ENCODE data around the gene LY6G5B. TPM values are rescaled to one million over a fixed set of nuclear protein-coding genes. Genes with fewer than 3 reads are reported as not detected.

LY6G5B gene
- total RNA-seq, 2 experiments from 2014 or later = 12.3 to 28.7 TPM

- no peak overlapping the region for H3K4me3 ChIP-seq (ENCODE audit: low read depth, low read length, poor library complexity, severe bottlenecking)
- H3K9me3 ChIP-seq (ENCODE audit: low read length) = no peaks in the 10 kb centered on the region
- H2AFZ ChIP-seq (ENCODE audit: low read length) = no peak overlapping the region
- H3K9me2 ChIP-seq (ENCODE audit: insufficient read depth, low read length) = no peaks in the 10 kb centered on the region
- H4K20me1 ChIP-seq (ENCODE audit: insufficient read depth, low read length) = peaks cover 6% of the 10 kb centered on the region; the same call in 1 of the 2 replicates
- no peak for TF ChIP-seq EZH2phosphoT487 (IDR thresholded peaks at IDR 0.05; ENCODE audit: borderline replicate concordance, low read depth, low read length)
- TF ChIP-seq CTCF (conservative IDR thresholded peaks at IDR 0.05; ENCODE audit: low read length) = no peak
- no peak overlapping the region for H3K4me2 ChIP-seq (ENCODE audit: low read length)
- no peak overlapping the region for H3K27ac ChIP-seq (ENCODE audit: low read depth, low read length, poor library complexity, severe bottlenecking)
- no TSS peak for BruUV-seq (replicated peaks)
- H3K36me3 ChIP-seq (ENCODE audit: insufficient read depth, low read length) = peaks cover 100% of the 10 kb centered on the region
- DNase-seq (ENCODE audit: low spot score) = no peak
- POLR2A ChIA-PET = no interaction called here
- intact Hi-C loops (cut with micrococcal nuclease; ENCODE audit: unreplicated experiment) = no loop called here
- CTCF ChIA-PET (ENCODE audit: unreplicated experiment) = no interaction called here
- no peaks in the 10 kb centered on the region for H3K4me1 ChIP-seq (ENCODE audit: insufficient read depth, low read length, poor library complexity, severe bottlenecking)
- peaks cover 21% of the 10 kb centered on the region for H3K79me2 ChIP-seq (ENCODE audit: insufficient read depth, low read depth, low read length)
Measured at GRCh38 chr6:31629014-31629413, 40.8 kb upstream of the LY6G5B start.

- no peak for DNase-seq (ENCODE audit: low spot score)
- no TSS peak for BruUV-seq (replicated peaks)
- no peak for TF ChIP-seq CTCF (conservative IDR thresholded peaks at IDR 0.05; ENCODE audit: low read length)
- no peak for TF ChIP-seq EZH2phosphoT487 (IDR thresholded peaks at IDR 0.05; ENCODE audit: borderline replicate concordance, low read depth, low read length)
- H4K20me1 ChIP-seq (ENCODE audit: insufficient read depth, low read length) = no peaks in the 10 kb centered on the region; the same call in 1 of the 2 replicates
- H2AFZ ChIP-seq (ENCODE audit: low read length) = no peak overlapping the region
- H3K4me3 ChIP-seq (ENCODE audit: low read depth, low read length, poor library complexity, severe bottlenecking) = no peak overlapping the region
- peaks cover 14% of the 10 kb centered on the region; the same call in 1 of the 2 replicates for H3K79me2 ChIP-seq (ENCODE audit: insufficient read depth, low read depth, low read length)
- no peaks in the 10 kb centered on the region for H3K4me1 ChIP-seq (ENCODE audit: insufficient read depth, low read length, poor library complexity, severe bottlenecking)
- peaks cover 100% of the 10 kb centered on the region for H3K36me3 ChIP-seq (ENCODE audit: insufficient read depth, low read length)
- H3K4me2 ChIP-seq (ENCODE audit: low read length) = no peak overlapping the region
- H3K27ac ChIP-seq (ENCODE audit: low read depth, low read length, poor library complexity, severe bottlenecking) = no peak overlapping the region
- POLR2A ChIA-PET = interaction anchor here (0.8 kb wide), 1 partner anchor 22 kb away, joined by 3 read pairs; the partner anchor contains the start of gene BAG6
- H3K9me3 ChIP-seq (ENCODE audit: low read length) = no peaks in the 10 kb centered on the region
- CTCF ChIA-PET (ENCODE audit: unreplicated experiment) = no interaction called here
- H3K9me2 ChIP-seq (ENCODE audit: insufficient read depth, low read length) = no peaks in the 10 kb centered on the region
- intact Hi-C loops (cut with micrococcal nuclease; ENCODE audit: unreplicated experiment) = no loop called here
Measured at GRCh38 chr6:31630177-31630934, 39.4 kb upstream of the LY6G5B start.

- no peak overlapping the region for H3K4me3 ChIP-seq (ENCODE audit: low read depth, low read length, poor library complexity, severe bottlenecking)
- no peak overlapping the region for H2AFZ ChIP-seq (ENCODE audit: low read length)
- H3K79me2 ChIP-seq (ENCODE audit: insufficient read depth, low read depth, low read length) = peaks cover 5% of the 10 kb centered on the region; the same call in 1 of the 2 replicates
- no peaks in the 10 kb centered on the region for H3K4me1 ChIP-seq (ENCODE audit: insufficient read depth, low read length, poor library complexity, severe bottlenecking)
- peaks cover 100% of the 10 kb centered on the region for H3K36me3 ChIP-seq (ENCODE audit: insufficient read depth, low read length)
- no peak overlapping the region for H3K27ac ChIP-seq (ENCODE audit: low read depth, low read length, poor library complexity, severe bottlenecking)
- no peaks in the 10 kb centered on the region for H3K9me3 ChIP-seq (ENCODE audit: low read length)
- H3K4me2 ChIP-seq (ENCODE audit: low read length) = no peak overlapping the region
- CTCF ChIA-PET (ENCODE audit: unreplicated experiment) = no interaction called here
- no peaks in the 10 kb centered on the region for H3K9me2 ChIP-seq (ENCODE audit: insufficient read depth, low read length)
- no peaks in the 10 kb centered on the region; the same call in 1 of the 2 replicates for H4K20me1 ChIP-seq (ENCODE audit: insufficient read depth, low read length)
- no TSS peak for BruUV-seq (replicated peaks)
- intact Hi-C loops (cut with micrococcal nuclease; ENCODE audit: unreplicated experiment) = no loop called here
- no peak for DNase-seq (ENCODE audit: low spot score)
- TF ChIP-seq EZH2phosphoT487 (IDR thresholded peaks at IDR 0.05; ENCODE audit: borderline replicate concordance, low read depth, low read length) (no peak), CTCF (conservative IDR thresholded peaks at IDR 0.05; ENCODE audit: low read length) (no peak)
- POLR2A ChIA-PET = no interaction called here
Measured at GRCh38 chr6:31631209-31631608, 38.6 kb upstream of the LY6G5B start.
